ENCODE data around the gene C16orf74.

Gene C16orf74

DNA sequence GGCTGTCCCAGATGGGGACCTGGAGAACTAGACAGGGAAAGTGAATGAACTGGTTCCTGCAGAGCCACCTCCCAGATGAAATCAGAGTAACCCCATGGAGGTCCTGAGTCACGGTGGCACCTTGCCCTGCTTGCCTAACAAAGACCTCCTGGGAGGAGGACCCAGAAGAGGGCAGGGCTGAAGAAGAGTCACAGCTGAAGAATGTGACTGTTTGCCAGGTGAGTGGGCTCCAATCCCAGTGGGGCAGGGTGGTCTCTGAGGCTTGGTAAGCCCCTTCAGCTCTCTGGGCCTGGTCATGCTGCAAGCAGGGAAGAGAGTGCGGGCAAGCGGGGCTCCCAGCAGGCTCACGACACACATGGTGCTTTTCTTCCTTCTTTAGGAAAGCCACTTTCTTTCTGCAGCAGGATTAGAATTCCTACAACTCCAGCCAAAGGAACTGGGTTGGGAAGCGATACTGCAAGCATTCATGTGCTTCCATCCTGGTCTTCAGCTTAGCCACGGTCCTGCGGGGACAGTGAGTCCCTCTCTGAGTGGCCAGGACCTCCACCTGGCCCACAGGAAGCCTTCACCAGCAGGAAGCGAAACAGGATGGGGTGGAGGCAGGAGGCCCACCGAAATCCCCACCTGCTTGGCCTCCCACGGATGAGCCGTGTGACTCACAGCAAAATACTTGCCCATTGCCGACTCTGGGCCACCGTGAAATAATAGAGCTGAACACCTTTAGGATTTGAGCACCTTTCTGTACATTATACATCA is 4.3 kb downstream of the C16orf74 start:
- DNase-seq, result no peak

DNA sequence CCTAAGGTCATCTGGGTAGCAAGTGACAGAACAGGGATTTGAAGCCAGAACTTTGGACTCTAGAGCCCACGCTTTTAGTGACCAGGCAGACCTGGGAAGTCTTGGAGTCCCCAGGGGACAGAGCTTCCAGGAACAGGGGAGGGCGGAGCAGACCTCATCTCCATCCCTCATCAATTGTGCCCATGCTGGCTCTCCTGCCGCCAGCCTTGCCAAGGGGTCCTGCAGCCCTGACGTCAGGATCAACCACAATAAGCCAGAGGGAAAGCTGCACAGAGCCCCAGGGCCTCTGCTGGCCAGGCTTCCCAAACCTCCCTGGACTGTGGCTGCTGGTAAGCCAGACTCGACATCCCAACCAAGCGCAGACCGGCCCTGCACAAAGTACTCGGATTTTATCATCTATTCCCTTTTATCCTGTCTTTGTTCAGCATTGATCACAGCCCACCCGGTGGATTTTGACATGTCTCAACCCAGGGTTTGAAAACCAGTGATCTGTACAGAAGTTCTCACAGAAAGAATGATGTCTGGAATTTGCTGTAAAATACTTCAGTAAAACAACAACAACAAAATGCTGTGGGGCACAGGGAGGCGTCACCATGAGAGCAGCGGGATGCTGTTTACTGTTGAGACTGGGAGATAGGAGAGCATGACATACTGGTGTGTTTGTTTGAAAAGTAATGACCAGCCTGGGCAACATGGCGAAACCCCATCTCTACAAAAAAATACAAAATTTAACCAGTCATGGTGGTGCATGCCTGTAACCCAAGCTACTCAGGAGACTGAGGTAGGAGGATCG is 11.8 kb downstream of the C16orf74 start:
- DNase-seq, result no peak

DNA sequence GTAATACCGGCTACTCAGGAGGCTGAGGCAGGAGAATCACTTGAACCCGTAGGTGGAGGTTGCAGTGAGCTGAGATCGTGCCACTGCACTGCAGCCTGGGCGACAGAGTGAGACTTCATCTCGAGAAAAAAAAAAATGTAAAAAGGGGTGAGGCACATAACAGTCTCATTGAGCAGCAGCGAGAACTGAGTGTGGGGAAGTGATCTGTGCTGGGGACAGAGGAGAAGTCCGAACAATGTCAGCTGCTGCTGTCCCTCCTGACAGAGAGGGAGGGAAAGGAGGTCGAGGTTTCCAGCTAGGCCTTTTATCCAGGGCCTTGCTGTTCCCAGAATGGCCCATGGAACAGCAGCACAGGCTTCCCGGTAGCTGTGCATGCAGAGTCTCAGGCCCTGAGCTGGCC is 14.0 kb downstream of the C16orf74 start:
- no peak for DNase-seq

DNA sequence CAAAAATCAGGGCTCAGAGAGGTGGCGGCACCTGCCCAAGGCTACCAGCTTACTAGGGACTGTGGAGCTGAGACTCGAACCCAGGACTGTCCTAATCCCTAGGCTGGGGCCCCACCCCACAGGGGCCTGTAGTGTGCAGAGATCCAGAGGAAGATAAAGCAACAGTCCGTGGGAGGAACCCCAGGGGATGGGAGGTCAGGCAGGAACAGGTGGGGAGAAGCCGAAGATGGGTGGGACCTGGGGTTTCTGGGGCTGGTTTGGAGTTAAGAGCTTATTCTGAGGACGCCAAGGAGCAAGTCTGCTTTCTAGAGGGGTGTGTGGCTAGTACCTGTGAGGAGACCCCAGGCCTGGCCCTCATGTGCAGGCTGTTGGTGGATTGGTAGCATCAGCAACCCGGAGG is 14.9 kb downstream of the C16orf74 start:
- no peak for DNase-seq

GRCh38 chr16:85735225-85735635 is 15.7 kb downstream of the C16orf74 start:
- DNase-seq, result peak; percentile 17 to 27

- no peak for DNase-seq
Measured at GRCh38 chr16:85734311-85735017, 16.4 kb downstream of the C16orf74 start.

- DNase-seq, result no peak
Measured at GRCh38 chr16:85733839-85734170, 17.1 kb downstream of the C16orf74 start.

- DNase-seq, result no peak
Measured at GRCh38 chr16:85733155-85733838, 17.6 kb downstream of the C16orf74 start.

- DNase-seq, result no peak
Measured at GRCh38 chr16:85731179-85731578, 19.7 kb downstream of the C16orf74 start.

GRCh38 chr16:85730186-85730465 is 20.8 kb downstream of the C16orf74 start:
- no peak for DNase-seq

DNA sequence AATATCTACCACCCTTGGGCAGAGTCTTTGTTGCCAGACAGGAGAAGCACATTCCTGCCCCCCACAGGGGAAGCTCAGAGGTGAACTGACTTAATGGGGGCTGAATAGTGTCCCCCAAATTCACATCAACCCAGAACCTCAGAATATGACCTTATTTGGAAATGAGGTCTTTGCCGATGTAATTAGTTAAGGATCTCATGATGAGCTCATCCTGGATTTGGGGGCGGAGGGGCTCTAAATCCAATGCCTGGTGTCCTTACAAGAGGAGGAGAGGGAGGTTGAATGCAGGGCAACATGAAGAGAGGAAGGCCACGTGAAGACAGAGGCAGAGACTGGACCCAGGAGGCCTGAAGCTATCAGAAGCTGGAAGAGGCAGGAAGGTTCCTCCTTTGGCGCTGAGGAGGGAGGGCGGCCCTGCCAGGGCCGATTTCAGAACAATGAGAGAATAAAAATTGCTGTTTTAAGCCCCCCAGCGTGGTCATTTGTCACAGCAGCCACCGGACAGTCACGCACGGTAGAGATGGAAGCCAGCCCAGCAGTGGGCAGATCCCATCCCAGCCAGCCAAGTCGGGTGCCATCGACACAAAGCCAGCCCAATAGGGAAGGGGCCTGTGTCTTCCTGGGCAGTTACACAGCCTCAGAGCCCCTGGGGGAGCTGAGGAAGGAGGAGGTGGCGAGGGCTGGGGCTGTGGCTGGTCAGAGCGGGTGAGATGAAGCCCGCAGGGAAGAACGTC is 21.3 kb downstream of the C16orf74 start:
- no peak for DNase-seq

GRCh38 chr16:85728879-85729278 is 22.0 kb downstream of the C16orf74 start:
- no peak for DNase-seq

DNA sequence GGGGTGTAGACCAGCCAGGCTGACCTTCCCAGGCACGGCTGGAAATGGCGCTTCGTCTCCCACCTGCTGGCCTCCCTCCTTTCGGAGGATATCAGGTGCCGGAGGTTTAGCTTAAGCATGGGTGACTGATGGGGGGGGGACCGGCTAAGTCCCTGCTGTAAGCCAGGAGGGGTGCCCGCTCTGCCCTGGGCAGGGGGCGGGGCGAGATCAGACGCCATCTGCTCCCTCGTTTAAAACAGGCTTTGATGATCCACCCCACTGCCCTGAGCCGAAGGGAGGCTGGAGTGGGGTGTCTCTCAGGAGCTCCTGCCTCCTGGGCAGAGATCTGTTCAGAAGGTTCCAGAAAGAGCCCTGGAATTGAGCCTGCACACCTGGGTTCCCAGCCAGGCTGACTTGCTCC is 26.0 kb downstream of the C16orf74 start:
- DNase-seq, result no peak

DNA sequence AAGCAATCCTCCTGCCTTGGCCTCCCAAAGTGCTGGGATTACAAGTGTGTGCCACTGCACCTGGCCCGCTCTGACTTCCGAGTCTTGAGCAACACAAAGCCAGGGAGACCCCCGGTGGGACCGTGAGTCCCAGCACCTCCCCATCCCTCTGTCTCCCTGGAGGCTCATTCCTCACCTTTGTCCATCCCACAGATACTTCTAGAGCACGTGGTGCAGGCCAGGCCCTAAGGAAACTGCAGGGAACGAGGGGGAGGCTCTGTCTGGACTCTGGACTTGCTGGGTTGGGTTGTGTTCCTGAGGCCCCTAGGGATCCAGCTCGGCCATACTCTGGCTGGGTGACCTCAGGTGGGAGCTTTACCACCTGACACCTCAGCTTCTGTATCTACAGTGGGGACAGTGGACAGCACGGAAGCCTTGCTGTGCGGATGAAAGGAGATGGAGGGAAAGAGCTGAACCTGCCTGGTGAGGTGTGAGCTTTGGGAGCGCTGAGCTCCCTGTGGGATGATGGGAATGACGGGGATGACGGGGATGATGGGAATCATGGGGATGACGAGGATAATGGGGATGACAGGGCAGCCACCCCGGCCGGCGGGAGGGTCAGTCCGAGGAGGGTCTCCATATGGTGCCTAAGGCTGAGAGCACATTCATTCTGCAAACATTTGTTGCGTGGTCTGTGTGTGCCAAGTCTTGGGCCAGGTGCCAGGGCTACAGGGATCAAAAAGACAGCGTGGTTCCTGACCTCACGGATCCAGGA is 26.6 kb downstream of the C16orf74 start:
- no peak for DNase-seq

DNA sequence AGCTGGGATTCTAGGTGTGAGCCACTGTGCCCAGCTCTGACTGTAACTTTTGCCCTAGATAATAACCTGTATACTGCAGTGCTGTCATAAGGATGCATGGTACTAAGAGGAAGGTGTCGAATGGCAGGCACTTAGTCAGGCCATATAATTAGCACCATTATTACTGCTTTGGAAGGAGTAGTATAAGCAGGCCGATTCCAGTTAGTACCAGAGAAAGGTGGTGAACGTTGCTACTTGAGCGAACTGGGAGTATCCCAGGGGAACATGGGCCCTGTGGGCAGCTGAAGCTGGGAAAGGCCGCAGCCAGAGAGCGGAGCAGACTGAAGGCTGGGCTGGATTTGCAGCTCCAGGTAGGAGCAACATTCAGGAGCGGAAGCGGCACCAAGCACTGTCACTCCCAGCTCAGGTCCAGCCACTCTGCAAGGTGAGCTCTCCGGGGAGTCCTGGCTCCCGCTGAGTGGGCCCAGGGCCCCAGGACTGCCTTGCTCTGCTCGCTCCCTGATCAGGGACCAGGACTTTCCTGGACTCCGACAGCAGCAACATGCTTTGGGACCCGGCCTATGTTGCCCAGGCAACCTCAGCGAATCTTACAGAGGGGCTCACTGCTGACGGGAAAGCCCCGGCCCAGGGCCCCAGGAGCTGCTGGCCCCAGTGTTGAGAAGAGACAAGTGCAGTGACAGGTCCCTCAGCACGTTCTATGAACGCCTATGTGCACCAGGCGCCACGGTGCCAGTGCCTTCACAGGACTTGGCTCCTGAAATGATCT is 28.6 kb downstream of the C16orf74 start:
- DNase-seq, result no peak

DNA sequence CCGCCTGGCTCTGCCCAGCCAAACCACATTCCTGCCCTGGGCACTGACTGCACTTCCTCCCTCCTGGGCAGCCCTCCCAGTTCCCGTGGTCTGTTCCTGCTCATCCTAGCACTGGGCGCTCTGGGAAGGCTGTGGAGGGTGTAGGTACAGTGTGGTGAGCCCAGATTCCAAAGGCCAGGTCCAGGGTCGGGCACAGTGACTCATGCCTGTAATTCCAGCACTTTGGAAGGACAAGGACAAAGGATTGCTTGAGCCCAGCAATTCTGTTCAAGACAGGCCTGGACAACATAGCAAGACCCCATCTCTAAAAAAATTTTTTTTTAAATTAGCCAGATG is 30.6 kb downstream of the C16orf74 start:
- no peak for DNase-seq

GRCh38 chr16:85719605-85720301 is 31.1 kb downstream of the C16orf74 start:
- no peak for DNase-seq

GRCh38 chr16:85718682-85719081 is 32.2 kb downstream of the C16orf74 start:
- peak; percentile 8 to 17 for DNase-seq

- DNase-seq, result no peak
Measured at GRCh38 chr16:85718153-85718477, 32.8 kb downstream of the C16orf74 start.

GRCh38 chr16:85717393-85718152 is 33.3 kb downstream of the C16orf74 start:
- peak; percentile 55 to 69 for DNase-seq
